ENCODE results near the gene RPH3AL. TPM values are rescaled to one million over a fixed set of nuclear protein-coding genes. Genes with fewer than 3 reads are reported as not detected.
A peak's percentile ranks its signal among the peaks of the same experiment; 100 is the strongest.
"Not testable (repeated sequence)": the region's sequence is repeated elsewhere in the genome, so short reads cannot be mapped to it uniquely, and the experiment has no call there.

RPH3AL gene
- total RNA-seq, 4 donors from 2014 or later = 9.9 to 44.7 (median 21.5) TPM

DNA sequence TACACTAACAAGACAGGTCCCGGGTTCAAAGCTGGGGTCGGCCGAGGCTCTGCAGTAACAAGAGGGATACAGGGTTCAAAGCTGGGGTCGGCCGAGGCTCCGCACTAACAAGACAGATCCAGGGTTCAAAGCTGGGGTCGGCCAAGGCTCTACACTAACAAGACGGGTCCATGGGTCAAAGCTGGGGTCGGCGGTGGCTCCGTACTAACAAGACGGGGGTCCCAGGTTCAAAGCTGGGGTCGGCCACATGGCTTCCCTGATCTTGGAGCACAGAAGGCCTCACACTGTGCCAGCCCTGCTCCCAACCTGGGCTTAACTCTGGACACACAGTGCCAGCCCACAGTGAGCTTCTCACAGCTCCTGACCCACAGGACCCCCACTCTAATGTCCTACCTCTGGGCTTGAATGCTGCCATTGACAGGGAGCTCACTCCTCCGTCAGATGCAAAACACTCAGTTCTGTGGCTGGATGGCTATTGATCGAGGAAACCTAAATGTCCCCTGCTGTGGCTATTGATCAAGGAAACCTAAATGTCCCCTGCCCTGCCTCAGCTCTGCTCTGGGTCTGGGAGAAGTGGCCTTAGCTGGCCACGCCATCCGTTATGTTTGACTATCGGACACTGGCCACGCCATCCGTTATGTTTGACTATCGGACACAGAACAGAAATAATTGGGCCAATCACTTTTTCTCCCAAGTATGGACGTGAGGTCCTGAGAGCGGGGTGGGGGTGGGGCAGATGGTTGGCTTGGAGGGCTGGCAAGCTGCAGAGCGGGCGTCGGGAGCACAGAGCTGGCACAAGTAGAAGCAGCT lies 116.6 kb downstream of the RPH3AL start:
- intact Hi-C loops (cut with DNase I; ENCODE audit: low total_unique reads) = no loop called here
- Histone ChIP-seq H3K27me3 (no peaks in the 10 kb centered on the region), H3K36me3 (no peaks in the 10 kb centered on the region), H3K27ac (no peak overlapping the region), H3K4me1 (no peaks in the 10 kb centered on the region), H3K9me3 (no peaks in the 10 kb centered on the region), H3K4me3 (no peak overlapping the region)
- no peak for DNase-seq
- TF ChIP-seq, protein P1, sequence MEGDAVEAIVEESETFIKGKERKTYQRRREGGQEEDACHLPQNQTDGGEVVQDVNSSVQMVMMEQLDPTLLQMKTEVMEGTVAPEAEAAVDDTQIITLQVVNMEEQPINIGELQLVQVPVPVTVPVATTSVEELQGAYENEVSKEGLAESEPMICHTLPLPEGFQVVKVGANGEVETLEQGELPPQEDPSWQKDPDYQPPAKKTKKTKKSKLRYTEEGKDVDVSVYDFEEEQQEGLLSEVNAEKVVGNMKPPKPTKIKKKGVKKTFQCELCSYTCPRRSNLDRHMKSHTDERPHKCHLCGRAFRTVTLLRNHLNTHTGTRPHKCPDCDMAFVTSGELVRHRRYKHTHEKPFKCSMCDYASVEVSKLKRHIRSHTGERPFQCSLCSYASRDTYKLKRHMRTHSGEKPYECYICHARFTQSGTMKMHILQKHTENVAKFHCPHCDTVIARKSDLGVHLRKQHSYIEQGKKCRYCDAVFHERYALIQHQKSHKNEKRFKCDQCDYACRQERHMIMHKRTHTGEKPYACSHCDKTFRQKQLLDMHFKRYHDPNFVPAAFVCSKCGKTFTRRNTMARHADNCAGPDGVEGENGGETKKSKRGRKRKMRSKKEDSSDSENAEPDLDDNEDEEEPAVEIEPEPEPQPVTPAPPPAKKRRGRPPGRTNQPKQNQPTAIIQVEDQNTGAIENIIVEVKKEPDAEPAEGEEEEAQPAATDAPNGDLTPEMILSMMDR (IDR thresholded peaks at IDR 0.05) = no peak
- no peak for TF ChIP-seq POLR2A (IDR thresholded peaks at IDR 0.05)

DNA sequence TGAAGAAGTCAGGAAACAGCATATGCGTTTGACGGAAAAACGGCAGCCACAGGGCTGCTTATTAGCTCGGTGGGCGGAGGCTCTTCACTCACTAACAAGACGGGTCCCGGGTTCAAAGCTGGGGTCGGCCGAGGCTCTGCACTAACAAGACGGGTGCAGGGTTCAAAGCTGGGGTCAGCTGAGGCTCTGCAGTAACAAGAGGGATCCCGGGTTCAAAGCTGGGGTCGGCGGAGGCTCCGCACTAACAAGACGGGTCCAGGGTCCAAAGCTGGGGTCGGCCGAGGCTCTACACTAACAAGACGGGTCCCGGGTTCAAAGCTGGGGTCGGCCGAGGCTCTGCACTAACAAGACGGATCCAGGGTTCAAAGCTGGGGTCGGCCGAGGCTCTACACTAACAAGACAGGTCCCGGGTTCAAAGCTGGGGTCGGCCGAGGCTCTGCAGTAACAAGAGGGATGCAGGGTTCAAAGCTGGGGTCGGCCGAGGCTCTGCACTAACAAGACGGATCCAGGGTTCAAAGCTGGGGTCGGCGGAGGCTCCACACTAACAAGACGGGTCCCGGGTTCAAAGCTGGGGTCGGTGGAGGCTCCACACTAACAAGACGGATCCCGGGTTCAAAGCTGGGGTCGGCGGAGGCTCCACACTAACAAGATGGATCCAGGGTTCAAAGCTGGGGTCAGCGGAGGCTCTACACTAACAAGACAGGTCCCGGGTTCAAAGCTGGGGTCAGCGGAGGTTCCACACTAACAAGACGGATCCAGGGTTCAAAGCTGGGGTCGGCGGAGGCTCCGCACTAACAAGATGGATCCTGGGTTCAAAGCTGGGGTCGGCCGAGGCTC lies 117.4 kb downstream of the RPH3AL start:
- H3K4me1 ChIP-seq; H3K36me3 ChIP-seq; H3K9me3 ChIP-seq; H3K4me3 ChIP-seq; intact Hi-C loops (cut with DNase I; ENCODE audit: low total_unique reads); H3K27me3 ChIP-seq; DNase-seq: not testable (repeated sequence)
- peak overlapping the region; percentile 52 to 57 for H3K27ac ChIP-seq

DNA sequence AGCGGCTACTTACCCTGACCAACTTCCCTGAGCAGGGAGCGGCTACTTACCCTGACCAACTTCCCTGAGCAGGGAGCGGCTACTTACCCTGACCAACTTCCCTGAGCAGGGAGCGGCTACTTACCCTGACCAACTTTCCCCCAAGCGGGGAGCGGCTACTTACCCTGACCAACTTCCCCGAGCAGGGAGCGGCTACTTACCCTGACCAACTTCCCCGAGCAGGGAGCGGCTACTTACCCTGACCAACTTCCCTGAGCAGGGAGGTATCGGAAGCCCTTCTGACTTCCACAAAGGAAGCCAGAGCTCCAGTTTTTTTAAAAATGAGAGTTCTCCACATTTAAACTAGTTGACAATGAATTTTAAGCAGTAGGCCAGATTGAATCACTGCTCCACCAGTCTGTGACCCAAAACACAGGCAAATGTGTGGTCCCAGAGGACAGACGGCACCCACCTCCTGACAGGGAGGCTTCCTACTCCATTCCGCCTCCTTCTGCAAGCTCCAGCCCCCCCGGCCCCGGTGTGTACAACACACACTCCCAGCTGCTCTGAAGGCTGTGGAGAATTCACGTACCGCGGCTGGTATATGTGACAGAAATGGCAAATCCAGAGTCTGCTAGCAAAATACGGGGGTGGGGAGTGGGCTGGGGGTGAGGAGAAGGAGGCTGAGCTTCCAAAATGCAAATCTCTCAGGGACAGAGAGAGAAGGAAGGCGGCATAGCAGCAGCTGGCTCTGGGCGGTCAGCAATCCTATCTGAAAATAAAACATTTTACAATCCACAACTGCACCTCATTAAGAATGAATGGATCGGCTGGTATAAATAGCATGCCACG lies 118.2 kb downstream of the RPH3AL start:
- H3K27me3 ChIP-seq; intact Hi-C loops (cut with DNase I; ENCODE audit: low total_unique reads); H3K9me3 ChIP-seq; H3K4me1 ChIP-seq; H3K4me3 ChIP-seq; H3K36me3 ChIP-seq: not testable (repeated sequence)
- H3K27ac ChIP-seq = peak overlapping the region; percentile 52 to 57
- peak in 1 of 2 donors; percentile 5 for DNase-seq

DNA sequence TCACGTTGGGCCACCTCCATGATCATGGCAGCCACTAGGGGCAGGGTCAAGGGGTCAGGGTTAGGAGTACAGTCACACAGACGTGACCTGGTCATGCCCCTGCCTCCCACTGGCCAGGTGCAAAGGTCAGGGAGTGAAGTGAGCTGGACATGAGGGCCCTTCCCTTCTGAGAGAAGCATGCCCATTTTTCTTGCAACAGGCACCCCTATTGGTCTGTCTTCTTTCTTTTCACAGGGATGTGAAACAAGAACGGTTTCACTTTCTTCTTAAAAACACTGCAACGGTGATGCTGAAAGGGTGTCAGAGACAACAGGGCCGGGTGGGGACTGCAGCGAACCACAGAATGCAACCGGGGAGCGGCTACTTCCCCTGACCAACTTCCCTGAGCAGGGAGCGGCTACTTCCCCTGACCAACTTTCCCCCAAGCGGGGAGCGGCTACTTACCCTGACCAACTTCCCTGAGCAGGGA lies 119.1 kb downstream of the RPH3AL start:
- TF ChIP-seq, protein P1 (IDR thresholded peaks at IDR 0.05) = no peak
- no peak for TF ChIP-seq POLR2A (IDR thresholded peaks at IDR 0.05)
- Histone ChIP-seq H3K27ac (peak overlapping the region; percentile 25 to 59), H3K27me3 (no peaks in the 10 kb centered on the region), H3K36me3 (no peaks in the 10 kb centered on the region), H3K4me3 (no peak overlapping the region), H3K4me1 (no peaks in the 10 kb centered on the region), H3K9me3 (no peaks in the 10 kb centered on the region)
- peak; percentile 10 to 16 for DNase-seq
- intact Hi-C loops (cut with DNase I; ENCODE audit: low total_unique reads) = no loop called here

DNA sequence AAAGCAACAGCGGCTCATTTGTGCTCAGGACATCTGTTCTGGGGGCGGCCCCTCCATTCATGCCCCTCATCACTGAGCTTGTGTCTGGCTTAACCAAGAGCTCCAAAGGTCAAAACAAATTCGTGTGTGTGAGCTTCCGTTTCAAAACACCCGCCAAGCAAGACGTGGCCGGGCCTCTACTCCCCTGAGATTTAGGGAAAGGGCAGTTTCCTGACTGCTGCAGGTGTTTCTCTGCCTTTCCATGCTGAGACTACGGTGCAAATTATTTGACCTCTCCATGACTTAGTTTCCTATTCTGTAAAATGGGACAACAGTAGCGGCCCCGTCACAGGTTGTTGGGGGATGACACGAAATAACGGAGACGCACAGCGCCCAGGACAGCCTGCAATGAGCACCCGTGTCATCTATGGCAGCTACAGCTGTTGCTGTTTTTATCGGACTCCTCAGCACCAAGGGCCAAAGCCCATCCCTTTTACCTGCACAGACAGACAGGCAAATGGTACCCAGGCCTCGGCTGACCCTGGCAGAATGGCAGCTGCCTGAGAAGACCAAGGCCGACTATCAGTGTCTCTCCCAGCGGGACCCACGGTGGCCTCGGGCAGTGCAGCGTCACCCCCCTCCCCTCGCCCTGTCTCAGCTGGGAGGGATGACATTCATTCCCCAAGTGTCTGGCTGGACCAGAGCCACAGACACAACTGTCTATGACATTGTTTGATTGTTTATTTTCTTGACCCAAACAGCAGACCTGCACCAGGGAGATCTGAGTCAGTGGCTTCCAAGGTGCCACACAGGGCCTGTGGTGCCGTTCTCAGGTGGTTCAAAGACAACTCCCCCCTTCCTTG lies 120.4 kb downstream of the RPH3AL start:
- TF ChIP-seq POLR2A (IDR thresholded peaks at IDR 0.05) = no peak
- TF ChIP-seq, protein P1 (IDR thresholded peaks at IDR 0.05) = no peak
- intact Hi-C loops (cut with DNase I; ENCODE audit: low total_unique reads) = no loop called here
- Histone ChIP-seq H3K27me3 (no peaks in the 10 kb centered on the region), H3K4me1 (no peaks in the 10 kb centered on the region), H3K27ac (no peak overlapping the region), H3K36me3 (no peaks in the 10 kb centered on the region), H3K9me3 (no peaks in the 10 kb centered on the region), H3K4me3 (no peak overlapping the region)
- DNase-seq = peak; percentile 7
